Ishikawa (cell line): ENCODE data around the gene STK4.
A peak's percentile ranks its signal among the peaks of the same experiment; 100 is the strongest.

Experiments used
- CEBPB ChIP-seq: IDR thresholded peaks from 2 replicates; pipeline ENCODE4 v1.6.1; 2012
- CREB1 ChIP-seq: IDR thresholded peaks from 2 replicates; pipeline ENCODE4 v1.6.1; 2012; ENCODE audit warnings: low read depth
- EGR1 ChIP-seq: IDR thresholded peaks from 2 replicates; pipeline ENCODE4 v1.6.1; 2012
- EP300 ChIP-seq: IDR thresholded peaks from 2 replicates; pipeline ENCODE4 v1.6.1; 2012; ENCODE audit warnings: borderline replicate concordance
- FOXM1 ChIP-seq: IDR thresholded peaks from 2 replicates; pipeline ENCODE4 v1.6.1; 2012; ENCODE audit warnings: low read depth, borderline replicate concordance
- MAX ChIP-seq: IDR thresholded peaks from 2 replicates; pipeline ENCODE4 v1.6.1; 2012
- NFIC ChIP-seq: IDR thresholded peaks from 2 replicates; pipeline ENCODE4 v1.6.1; 2012
- RAD21 ChIP-seq: IDR thresholded peaks from 2 replicates; pipeline ENCODE4 v1.6.1; 2012; ENCODE audit warnings: low read depth
- REST ChIP-seq: IDR thresholded peaks from 2 replicates; pipeline ENCODE4 v1.6.1; 2012; ENCODE audit warnings: low read depth, mild to moderate bottlenecking
- TAF1 ChIP-seq: IDR thresholded peaks from 2 replicates; pipeline ENCODE4 v1.6.1; 2012; ENCODE audit warnings: low read depth, mild to moderate bottlenecking
- TCF12 ChIP-seq: IDR thresholded peaks from 2 replicates; pipeline ENCODE4 v1.6.1; 2012; ENCODE audit warnings: low read depth
- TEAD4 ChIP-seq: IDR thresholded peaks from 2 replicates; pipeline ENCODE4 v1.6.1; 2012
- USF1 ChIP-seq: IDR thresholded peaks from 2 replicates; pipeline ENCODE4 v1.6.1; 2012
- YY1 ChIP-seq: IDR thresholded peaks from 2 replicates; pipeline ENCODE4 v1.6.1; 2012; ENCODE audit warnings: low read depth
- ZBTB7A ChIP-seq: IDR thresholded peaks from 2 replicates; pipeline ENCODE4 v1.6.1; 2012; ENCODE audit warnings: low read depth

The STK4 gene

GRCh38 chr20:45101333-45101850, 135.1 kb downstream of the STK4 start:
- no peak for TF ChIP-seq CEBPB
- TF ChIP-seq MAX = no peak
- TF ChIP-seq EP300 = no peak
- no peak for TF ChIP-seq TCF12
- TF ChIP-seq YY1 = no peak
- no peak for TF ChIP-seq REST
- no peak for TF ChIP-seq USF1
- TF ChIP-seq NFIC = no peak
- no peak for TF ChIP-seq ZBTB7A

- TF ChIP-seq FOXM1 (no peak), TEAD4 (no peak), EGR1 (no peak), TAF1 (no peak), TCF12 (no peak), CREB1 (no peak), CEBPB (no peak), EP300 (no peak), NFIC (no peak), USF1 (no peak), MAX (no peak), REST (no peak), YY1 (no peak), RAD21 (no peak), ZBTB7A (no peak)
Measured at GRCh38 chr20:45103072-45103471, 136.8 kb downstream of the STK4 start.

- TF ChIP-seq TAF1 = no peak
Measured at GRCh38 chr20:45104786-45105185, 138.5 kb downstream of the STK4 start.

- no peak for TF ChIP-seq EP300
- TF ChIP-seq USF1 = peak; percentile 68
Measured at GRCh38 chr20:45105317-45105716, 139.0 kb downstream of the STK4 start.

GRCh38 chr20:45109634-45110033, 143.3 kb downstream of the STK4 start:
- no peak for TF ChIP-seq CEBPB
- no peak for TF ChIP-seq USF1
- TF ChIP-seq TCF12 = no peak
- no peak for TF ChIP-seq CREB1
- TF ChIP-seq YY1 = no peak
- TF ChIP-seq REST = no peak
- TF ChIP-seq RAD21 = no peak
- TF ChIP-seq TEAD4 = no peak
- no peak for TF ChIP-seq EP300
- no peak for TF ChIP-seq ZBTB7A
- TF ChIP-seq FOXM1 = no peak
- no peak for TF ChIP-seq NFIC
